Testis (tissue), 3 donors: ENCODE results near the gene HOXA10. TPM values are rescaled to one million over a fixed set of nuclear protein-coding genes. Genes with fewer than 3 reads are reported as not detected.

Experiments used
- DNase-seq: peaks from one replicate; pipeline ENCODE4 v3.0.0-alpha.2; 2019
- H3K27ac ChIP-seq, 2 donors: fragments of 200-600 bp; sonication (generic); one replicate each; pipeline ENCODE4 v1.5.1; 2019
- H3K27me3 ChIP-seq: fragments of 200-600 bp; sonication (generic); one replicate; pipeline ENCODE4 v1.5.1; 2019
- H3K36me3 ChIP-seq: fragments of 200-600 bp; sonication (generic); one replicate; pipeline ENCODE4 v1.5.1; 2017; ENCODE audit warnings: low read depth; ENCODE audit errors: missing control alignments
- H3K4me1 ChIP-seq: fragments of 200-600 bp; sonication (generic); one replicate; pipeline ENCODE4 v1.5.1; 2019
- H3K4me3 ChIP-seq, 2 donors: fragments of 200-600 bp; sonication (generic); one replicate each; pipeline ENCODE4 v1.5.1; 2017 to 2019
- H3K9me3 ChIP-seq: fragments of 200-600 bp; sonication (generic); one replicate; pipeline ENCODE4 v1.5.1; 2017
- POLR2A ChIP-seq: fragments of 450-650 bp; IDR thresholded peaks from one replicate; pipeline ENCODE4 v1.6.1; 2017; ENCODE audit warnings: antibody characterized with exemption, mild to moderate bottlenecking, moderate library complexity
- WGBS, 2 donors: methylation state at CpG; one replicate each; pipeline ENCODE4 v1.1.5; 2018; 5-methylcytosine and 5-hydroxymethylcytosine counted together
- intact Hi-C: fragments of 100-400 bp; cut with DNase I; formaldehyde crosslinking; loops from one replicate; pipeline ENCODE4 v1.15.1; 2023; ENCODE audit warnings: low total_unique reads
- polyA plus RNA-seq: library from polyadenylated mRNA; stranded (reverse); fragments of 350-450 nt; fragmentation: Illumina TruSeq; extraction: RNeasy Lipid Tissue Mini Kit (QIAGEN cat#74804); gene quantifications from one replicate; pipeline ENCODE4 v1.2.3, GENCODE V29; 2014; ENCODE audit warnings: low read depth, low replicate concordance; ENCODE audit not compliant: insufficient read depth
- total RNA-seq, 2 donors: library from RNA; depleted of rRNA; stranded (reverse); fragments of >200 nt; gene quantifications; one replicate each; pipeline ENCODE4 v1.2.3, GENCODE V29; 2016
- TF ChIP-seq, protein P1 (sequence below), 3 experiments: fragments of 450-650 bp in 2 of 3; fragments of 200-600 bp in 1 of 3; sonication (generic) in 1 of 3; IDR thresholded peaks; one replicate each; pipeline ENCODE4 v1.5.1; 2016 to 2019; ENCODE audit warnings: antibody characterized with exemption in 3 of 3, mild to moderate bottlenecking in 2 of 3, moderate library complexity in 1 of 3

The HOXA10 gene
- total and polyA plus RNA-seq, 3 donors from 2014 or later = 0.31 to 1.8 (median 1.6) TPM

DNA sequence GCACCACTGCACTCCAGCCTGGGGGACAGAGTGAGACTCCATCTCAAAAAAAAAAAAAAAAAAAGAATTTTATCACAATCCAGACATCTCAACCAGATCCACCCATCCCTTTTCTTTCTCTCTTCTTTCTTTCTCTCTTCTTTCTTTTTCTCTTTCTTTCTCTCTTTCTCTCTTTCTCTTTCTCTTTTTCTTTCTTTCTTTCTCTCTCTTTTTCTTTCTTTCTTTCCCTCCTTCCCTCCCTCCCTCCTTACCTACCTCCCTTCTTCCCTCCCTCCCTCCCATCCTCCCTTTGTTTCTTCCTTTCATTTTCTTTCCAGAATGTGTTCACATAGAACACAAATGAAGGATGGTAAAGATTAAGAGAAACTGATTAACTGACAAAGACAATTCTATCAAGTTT, 43.8 kb upstream of the HOXA10 start:
- TF ChIP-seq POLR2A = no peak
- TF ChIP-seq, protein P1, sequence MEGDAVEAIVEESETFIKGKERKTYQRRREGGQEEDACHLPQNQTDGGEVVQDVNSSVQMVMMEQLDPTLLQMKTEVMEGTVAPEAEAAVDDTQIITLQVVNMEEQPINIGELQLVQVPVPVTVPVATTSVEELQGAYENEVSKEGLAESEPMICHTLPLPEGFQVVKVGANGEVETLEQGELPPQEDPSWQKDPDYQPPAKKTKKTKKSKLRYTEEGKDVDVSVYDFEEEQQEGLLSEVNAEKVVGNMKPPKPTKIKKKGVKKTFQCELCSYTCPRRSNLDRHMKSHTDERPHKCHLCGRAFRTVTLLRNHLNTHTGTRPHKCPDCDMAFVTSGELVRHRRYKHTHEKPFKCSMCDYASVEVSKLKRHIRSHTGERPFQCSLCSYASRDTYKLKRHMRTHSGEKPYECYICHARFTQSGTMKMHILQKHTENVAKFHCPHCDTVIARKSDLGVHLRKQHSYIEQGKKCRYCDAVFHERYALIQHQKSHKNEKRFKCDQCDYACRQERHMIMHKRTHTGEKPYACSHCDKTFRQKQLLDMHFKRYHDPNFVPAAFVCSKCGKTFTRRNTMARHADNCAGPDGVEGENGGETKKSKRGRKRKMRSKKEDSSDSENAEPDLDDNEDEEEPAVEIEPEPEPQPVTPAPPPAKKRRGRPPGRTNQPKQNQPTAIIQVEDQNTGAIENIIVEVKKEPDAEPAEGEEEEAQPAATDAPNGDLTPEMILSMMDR (IDR thresholded peaks at IDR 0.05) = no peak
- Histone ChIP-seq H3K36me3 (no peaks in the 10 kb centered on the region), H3K4me3 (no peak overlapping the region), H3K27ac (no peak overlapping the region), H3K4me1 (no peaks in the 10 kb centered on the region), H3K9me3 (no peaks in the 10 kb centered on the region), H3K27me3 (peaks cover 4% of the 10 kb centered on the region)
- no peak for DNase-seq
- intact Hi-C loops = no loop called here

DNA sequence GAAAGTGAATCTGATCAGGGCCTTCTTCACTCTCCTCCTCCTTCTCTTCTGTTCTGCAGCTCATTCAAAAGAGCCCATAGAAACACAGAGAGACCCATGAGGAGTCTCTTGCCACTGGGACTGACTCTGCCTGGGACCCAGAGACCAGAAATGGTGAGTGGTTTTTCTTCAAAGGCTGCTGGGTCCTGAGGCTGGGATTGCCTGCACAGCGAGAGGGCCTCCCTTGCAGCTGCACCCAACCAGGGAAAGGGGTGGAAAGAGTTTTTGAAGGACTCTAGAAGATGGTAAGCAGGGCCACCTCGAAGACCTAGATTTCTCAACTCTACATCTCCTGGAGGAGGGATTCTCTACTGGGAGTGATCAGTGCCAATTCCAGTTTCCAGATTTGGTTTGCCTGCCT, 41.2 kb upstream of the HOXA10 start:
- intact Hi-C loops = no loop called here
- no peaks in the 10 kb centered on the region for H3K36me3 ChIP-seq
- TF ChIP-seq POLR2A = no peak
- TF ChIP-seq, protein P1 (IDR thresholded peaks at IDR 0.05) = no peak
- no peak for DNase-seq
- 86 to 94% methylated on average over 2 of the region's 2 CpGs for WGBS, 2 donors
- no peak overlapping the region for H3K4me3 ChIP-seq
- H3K9me3 ChIP-seq = no peaks in the 10 kb centered on the region
- H3K4me1 ChIP-seq = peaks cover 4% of the 10 kb centered on the region
- H3K27ac ChIP-seq = no peak overlapping the region
- peaks cover 4% of the 10 kb centered on the region for H3K27me3 ChIP-seq

DNA sequence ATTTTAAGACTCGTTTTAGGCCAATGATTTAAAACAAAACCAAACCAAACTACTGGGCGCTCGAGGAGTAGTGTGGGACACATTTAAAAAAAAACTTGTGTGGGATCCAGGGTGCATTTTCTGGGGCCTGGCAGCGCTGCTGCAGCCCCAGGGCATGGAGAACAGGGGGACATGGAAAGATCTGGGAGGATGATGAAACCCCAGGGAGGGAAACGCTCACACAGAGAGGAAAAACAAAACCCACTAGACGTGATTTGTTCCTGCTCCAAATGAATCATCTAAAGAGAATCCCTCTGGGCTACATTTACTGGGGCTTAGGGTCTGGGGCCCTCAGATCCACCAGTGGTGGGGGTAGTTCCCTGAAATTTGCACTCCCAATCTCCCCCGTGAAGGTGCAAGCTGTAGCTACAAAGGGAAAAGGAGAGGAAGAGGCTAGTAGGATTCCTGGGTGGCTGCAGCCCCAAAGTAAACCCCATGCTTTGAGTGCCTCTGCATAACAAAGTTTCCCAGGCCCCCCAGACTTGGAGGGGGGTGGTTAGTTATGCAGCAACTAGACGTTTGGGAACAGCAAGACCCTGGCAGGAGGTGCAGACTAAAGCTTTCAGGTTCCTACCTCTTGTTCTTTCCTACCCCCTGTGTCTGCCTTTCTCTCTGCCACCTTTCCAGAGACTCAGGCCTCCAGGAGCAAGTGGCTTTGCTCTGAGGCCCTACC, 40.3 kb upstream of the HOXA10 start:
- no peak overlapping the region for H3K4me3 ChIP-seq
- intact Hi-C loops = no loop called here
- 54 to 55% methylated on average over 8 of the region's 8 CpGs for WGBS, 2 donors
- TF ChIP-seq POLR2A = no peak
- TF ChIP-seq, protein P1 (IDR thresholded peaks at IDR 0.05) = no peak
- no peak for DNase-seq
- no peak overlapping the region for H3K27ac ChIP-seq
- no peaks in the 10 kb centered on the region for H3K9me3 ChIP-seq
- H3K36me3 ChIP-seq = no peaks in the 10 kb centered on the region
- H3K27me3 ChIP-seq = peaks cover 4% of the 10 kb centered on the region
- peaks cover 5% of the 10 kb centered on the region for H3K4me1 ChIP-seq

DNA sequence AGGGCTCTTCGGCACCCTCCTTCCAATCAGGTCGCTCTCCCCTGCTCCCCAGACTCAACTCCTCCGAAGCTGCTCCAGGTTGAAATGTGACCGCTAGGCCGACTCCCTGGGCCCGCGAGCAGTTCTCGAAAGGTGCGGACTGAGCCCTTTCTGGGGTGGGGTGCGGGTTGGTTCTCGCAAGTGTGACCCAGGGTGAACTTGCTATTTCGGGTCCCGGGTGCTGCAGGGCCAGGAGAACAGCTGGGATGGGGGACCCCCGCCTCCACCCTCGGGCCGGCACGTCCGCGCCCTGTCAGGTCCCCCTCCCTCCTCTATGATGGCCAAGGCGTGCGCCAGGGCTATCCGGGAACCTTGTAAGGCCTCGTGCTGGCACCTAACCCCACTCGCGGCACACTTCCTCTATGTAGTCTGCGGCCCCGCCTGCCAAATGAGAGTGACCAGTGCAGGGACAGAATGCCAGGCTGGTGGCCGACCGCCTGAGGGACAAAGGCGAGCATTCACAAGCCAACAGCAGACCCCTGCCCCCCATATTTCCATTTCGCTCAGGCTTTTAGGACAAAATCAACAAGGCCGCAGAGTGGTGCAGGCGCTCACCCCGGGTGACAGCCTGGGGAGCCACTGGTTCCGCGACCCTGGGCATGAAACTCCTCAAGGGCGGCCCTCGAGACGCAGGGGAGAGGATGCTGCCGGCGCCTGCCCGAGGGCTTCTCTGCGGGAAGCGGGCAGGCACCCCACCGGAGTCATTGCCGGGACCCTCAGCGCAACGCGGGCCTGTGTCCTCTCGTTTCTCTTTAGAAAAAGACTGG, 39.5 kb upstream of the HOXA10 start:
- DNase-seq = no peak
- H3K4me3 ChIP-seq = peak overlapping the region; percentile 6 to 29

More for the DNA sequence above, 39.5 kb upstream of the HOXA10 start:
- no peak overlapping the region for H3K27ac ChIP-seq
- H3K4me1 ChIP-seq = peaks cover 5% of the 10 kb centered on the region
- no peak for TF ChIP-seq POLR2A
- TF ChIP-seq, protein P1 (IDR thresholded peaks at IDR 0.05) = no peak
- no peaks in the 10 kb centered on the region for H3K9me3 ChIP-seq
- intact Hi-C loops = no loop called here
- H3K27me3 ChIP-seq = peaks cover 4% of the 10 kb centered on the region
- no peaks in the 10 kb centered on the region for H3K36me3 ChIP-seq
- 29 to 37% methylated on average over 33 to 50 of the region's 50 CpGs for WGBS, 2 donors
